ENCODE measurements around the gene EVC2.

EVC2 gene

GRCh38 chr4:5713861-5714260, 5.5 kb upstream of the EVC2 start:
- no peak overlapping the region for H3K4me3 ChIP-seq (replicated peaks in 1 of 2; ENCODE audit: low read depth in 2 of 2, low read length in 2 of 2)
- no peak for DNase-seq (ENCODE audit: low read depth in 2 of 2)
- TF ChIP-seq CTCF (IDR thresholded peaks at IDR 0.05; ENCODE audit: low read depth, low read length) = no peak

GRCh38 chr4:5712931-5713330, 4.6 kb upstream of the EVC2 start:
- H3K4me3 ChIP-seq (replicated peaks in 1 of 2; ENCODE audit: low read depth in 2 of 2, low read length in 2 of 2) = peak overlapping the region; percentile 57 to 72
- DNase-seq (ENCODE audit: low read depth in 2 of 2) = no peak
- no peak for TF ChIP-seq CTCF (IDR thresholded peaks at IDR 0.05; ENCODE audit: low read depth, low read length)

DNA sequence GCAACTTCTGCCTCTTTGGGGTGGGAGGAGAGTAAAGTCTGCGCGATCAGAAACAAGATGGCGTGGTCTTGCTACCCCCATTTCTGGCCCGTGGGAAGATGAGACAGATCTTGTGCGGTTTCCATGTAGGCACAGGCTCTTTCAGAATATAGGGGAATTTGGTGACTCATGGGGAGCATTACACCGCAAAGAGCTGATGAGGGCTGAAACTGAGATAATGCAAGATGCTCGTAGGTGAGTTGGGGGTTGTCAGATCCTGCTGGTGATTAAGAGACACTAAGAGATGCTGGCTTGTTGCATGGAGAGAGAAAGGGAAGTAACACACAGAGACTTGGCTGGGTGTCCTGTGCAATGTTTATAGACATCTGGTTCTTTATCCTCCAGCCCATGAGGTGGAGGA, 4.2 kb upstream of the EVC2 start:
- peak; percentile 38 to 78 for DNase-seq (ENCODE audit: low read depth in 2 of 2)
- no peak for TF ChIP-seq CTCF (IDR thresholded peaks at IDR 0.05; ENCODE audit: low read depth, low read length)
- peak overlapping the region; percentile 57 to 72 for H3K4me3 ChIP-seq (replicated peaks in 1 of 2; ENCODE audit: low read depth in 2 of 2, low read length in 2 of 2)

DNA sequence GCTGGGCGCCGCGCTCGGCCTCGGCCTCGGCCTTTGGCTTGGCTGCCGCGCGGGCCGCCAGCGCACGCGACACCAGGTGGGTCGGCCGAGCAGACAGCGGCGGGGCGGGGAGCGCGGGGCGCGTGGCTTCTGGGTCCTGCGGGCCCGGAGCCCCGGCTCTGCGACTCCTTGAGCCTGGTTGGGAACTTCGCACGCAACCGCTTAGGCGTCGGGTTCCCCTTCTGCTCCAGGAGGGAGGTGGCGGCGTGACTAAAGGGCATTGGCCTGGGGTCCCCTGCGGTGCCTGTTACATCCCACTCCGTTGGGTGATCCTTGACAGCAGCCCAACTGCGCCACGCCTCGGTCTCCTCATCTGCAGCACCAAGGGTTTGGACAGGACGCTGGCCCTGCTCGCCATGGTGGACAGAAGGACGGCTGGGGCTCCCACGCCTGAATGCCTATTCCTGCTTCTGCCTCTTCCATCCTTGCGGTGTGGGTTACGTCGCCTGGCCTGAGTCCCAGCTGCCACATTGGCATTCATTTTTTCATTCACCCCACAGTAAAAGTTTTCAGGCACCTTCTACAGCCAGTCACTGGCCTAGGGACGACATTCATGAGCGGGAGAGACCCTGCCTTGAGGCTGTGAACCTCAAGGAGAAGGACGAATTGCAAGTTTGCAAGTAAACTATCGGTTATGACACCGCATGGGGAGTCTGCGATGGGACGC, 3.3 kb upstream of the EVC2 start:
- TF ChIP-seq CTCF (IDR thresholded peaks at IDR 0.05; ENCODE audit: low read depth, low read length) = no peak
- peak overlapping the region; percentile 57 to 72 for H3K4me3 ChIP-seq (replicated peaks in 1 of 2; ENCODE audit: low read depth in 2 of 2, low read length in 2 of 2)

GRCh38 chr4:5710961-5711478, 2.7 kb upstream of the EVC2 start, which contains the start of gene EVC:
EVC (plus strand) TSS chr4:5711201; CDS start chr4:5711381, 180 bp downstream.
- DNase-seq (ENCODE audit: low read depth in 2 of 2) = peak; percentile 78 to 85
- TF ChIP-seq CTCF (IDR thresholded peaks at IDR 0.05; ENCODE audit: low read depth, low read length) = no peak
- peak within 1 kb of the TSS; percentile 57 to 72 for H3K4me3 ChIP-seq (replicated peaks in 1 of 2; ENCODE audit: low read depth in 2 of 2, low read length in 2 of 2)

More for the DNA sequence above, 3.3 kb upstream of the EVC2 start:
- DNase-seq (ENCODE audit: low read depth in 2 of 2) = peak; percentile 51 to 52

DNA sequence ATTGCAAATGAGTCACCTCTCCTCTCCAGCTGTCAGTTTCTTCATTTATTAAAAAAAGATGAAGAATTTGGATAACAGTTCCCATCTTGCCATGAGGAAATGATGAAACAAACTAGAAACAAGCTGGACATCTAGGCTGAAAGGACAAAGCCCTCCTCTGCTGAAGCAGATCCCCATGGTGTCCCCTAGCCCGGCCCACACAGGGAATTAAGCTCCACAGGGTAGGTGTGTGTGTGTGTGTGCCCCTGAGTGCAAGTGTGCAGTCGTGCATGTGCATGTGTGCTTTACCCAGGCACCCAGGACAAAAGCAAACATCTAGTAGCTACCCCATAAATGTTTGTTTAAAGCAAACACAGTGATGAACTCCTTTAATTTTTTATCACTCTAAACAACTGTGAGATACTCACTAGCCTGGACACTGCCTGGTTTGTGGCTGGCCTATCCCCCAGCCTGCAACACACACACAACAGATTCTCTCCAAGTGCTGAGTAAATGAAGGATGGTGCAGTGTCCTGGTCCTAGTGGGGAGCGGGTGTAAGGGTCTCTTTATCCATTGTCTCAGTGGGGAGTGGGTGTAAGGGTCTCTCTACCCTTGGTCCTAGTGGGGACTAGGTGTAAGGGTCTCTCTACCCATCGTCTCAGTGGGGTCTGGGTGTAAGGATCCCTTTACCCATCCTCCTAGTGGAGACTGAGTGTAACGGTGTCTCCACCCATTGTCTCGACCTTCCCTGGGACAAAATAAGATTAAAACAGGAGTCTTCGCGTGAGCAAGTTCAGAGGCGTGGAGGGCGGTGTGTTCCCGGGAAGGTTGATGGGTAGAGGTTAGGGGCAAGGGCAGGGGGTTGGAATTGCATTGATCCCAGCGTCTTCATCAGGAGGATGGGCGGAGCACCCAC, 2.0 kb upstream of the EVC2 start:
- peak; percentile 50 for TF ChIP-seq CTCF (IDR thresholded peaks at IDR 0.05; ENCODE audit: low read depth, low read length)
- DNase-seq (ENCODE audit: low read depth in 2 of 2) = peak; percentile 30 to 53
- peak overlapping the region; percentile 44 to 72 for H3K4me3 ChIP-seq (replicated peaks in 1 of 2; ENCODE audit: low read depth in 2 of 2, low read length in 2 of 2)
